CD4-positive, alpha-beta T cell treated with Interleukin-6 for 4 hours (primary cell): Measurements from ENCODE around the gene ARHGEF19.
A peak's percentile ranks its signal among the peaks of the same experiment; 100 is the strongest.
"Not testable (repeated sequence)": the region's sequence is repeated elsewhere in the genome, so short reads cannot be mapped to it uniquely, and the experiment has no call there.

Source experiments
- DNase-seq: peaks from one replicate; pipeline ENCODE4 v3.0.0-alpha.2; 2020; ENCODE audit warnings: mixed read lengths

The ARHGEF19 gene

GRCh38 chr1:16243936-16244649 lies 31.6 kb upstream of the ARHGEF19 start:
- DNase-seq = peak; percentile 79

- DNase-seq = no peak
These were observed 30.8 kb upstream of the ARHGEF19 start for GRCh38 chr1:16243215-16243610.

GRCh38 chr1:16242556-16243214 lies 30.2 kb upstream of the ARHGEF19 start:
- DNase-seq = no peak

- DNase-seq = no peak
These were observed 28.8 kb upstream of the ARHGEF19 start for GRCh38 chr1:16241221-16241708.

- DNase-seq = no peak
These were observed 27.6 kb upstream of the ARHGEF19 start for GRCh38 chr1:16239972-16240491.

- no peak for DNase-seq
These were observed 24.9 kb upstream of the ARHGEF19 start for GRCh38 chr1:16237343-16237830.

GRCh38 chr1:16236511-16237342 lies 24.3 kb upstream of the ARHGEF19 start, which contains the start of gene CPLANE2:
CPLANE2 (minus strand) TSS chr1:16237183; CDS start chr1:16236742, 441 bp downstream.
- DNase-seq = peak; percentile 96

- DNase-seq = peak; percentile 70
These were observed 23.6 kb upstream of the ARHGEF19 start for GRCh38 chr1:16235944-16236510.

GRCh38 chr1:16235347-16235746 lies 22.9 kb upstream of the ARHGEF19 start:
- DNase-seq = no peak

GRCh38 chr1:16233431-16233830 lies 21.0 kb upstream of the ARHGEF19 start:
- no peak for DNase-seq

- no peak for DNase-seq
These were observed 19.9 kb upstream of the ARHGEF19 start for GRCh38 chr1:16232316-16232710.

- DNase-seq = no peak
These were observed 19.2 kb upstream of the ARHGEF19 start for GRCh38 chr1:16231331-16232315.

GRCh38 chr1:16230744-16231143 lies 18.3 kb upstream of the ARHGEF19 start:
- no peak for DNase-seq

- DNase-seq = no peak
These were observed 17.7 kb upstream of the ARHGEF19 start for GRCh38 chr1:16229976-16230740.

GRCh38 chr1:16226490-16227179 lies 14.2 kb upstream of the ARHGEF19 start:
- no peak for DNase-seq

- DNase-seq = no peak
These were observed 13.7 kb upstream of the ARHGEF19 start for GRCh38 chr1:16226129-16226489.

GRCh38 chr1:16224472-16224871 lies 12.0 kb upstream of the ARHGEF19 start:
- DNase-seq = no peak

GRCh38 chr1:16222716-16223115 lies 10.3 kb upstream of the ARHGEF19 start:
- DNase-seq = not testable (repeated sequence)

GRCh38 chr1:16221499-16221898 lies 9.0 kb upstream of the ARHGEF19 start:
- DNase-seq = no peak

- no peak for DNase-seq
These were observed 7.6 kb upstream of the ARHGEF19 start for GRCh38 chr1:16219968-16220500.
